Measurements from ENCODE around the gene RRP1B. TPM values are rescaled to one million over a fixed set of nuclear protein-coding genes. Genes with fewer than 3 reads are reported as not detected.

Gene RRP1B
- total RNA-seq, 1 experiment from 2014 or later = 30.7 TPM

DNA sequence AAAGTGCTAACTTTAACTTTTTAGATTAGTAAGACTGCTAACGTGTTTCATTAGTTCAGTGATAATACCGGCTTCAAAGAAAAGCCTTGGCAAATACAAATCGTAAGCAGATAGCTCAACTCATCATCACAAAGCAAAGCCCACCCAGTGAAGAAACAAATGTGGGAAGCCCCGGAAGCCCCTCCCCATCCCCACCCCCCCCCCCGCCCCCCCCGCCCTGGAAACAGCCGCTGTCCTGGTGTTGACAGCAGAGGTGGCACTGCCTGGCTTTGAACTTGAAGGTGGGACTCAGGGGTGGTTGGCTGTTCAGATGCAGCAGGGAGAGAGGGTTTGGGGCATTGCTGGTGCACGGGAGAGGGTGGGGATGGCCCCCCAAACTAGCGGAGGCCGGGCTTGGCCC is 73.7 kb downstream of the RRP1B start:
- no peak for ATAC-seq
- CTCF ChIA-PET = interaction anchor here (0.6 kb wide), 2 partner anchors 22 to 25 kb away, joined by 4 read pairs; no protein-coding TSS in a partner anchor
- in situ Hi-C loops (cut with HindIII; ENCODE audit: low pct_unique_long_range_greater_than_20kb, low sequenced_read_pairs) = no loop called here
- no peak for DNase-seq (ENCODE audit: low read depth, low spot score)
- H3K4me1 ChIP-seq (ENCODE audit: control insufficient read depth, insufficient read depth, low read length) = peaks cover 70% of the 10 kb centered on the region
- TF ChIP-seq, protein P1, sequence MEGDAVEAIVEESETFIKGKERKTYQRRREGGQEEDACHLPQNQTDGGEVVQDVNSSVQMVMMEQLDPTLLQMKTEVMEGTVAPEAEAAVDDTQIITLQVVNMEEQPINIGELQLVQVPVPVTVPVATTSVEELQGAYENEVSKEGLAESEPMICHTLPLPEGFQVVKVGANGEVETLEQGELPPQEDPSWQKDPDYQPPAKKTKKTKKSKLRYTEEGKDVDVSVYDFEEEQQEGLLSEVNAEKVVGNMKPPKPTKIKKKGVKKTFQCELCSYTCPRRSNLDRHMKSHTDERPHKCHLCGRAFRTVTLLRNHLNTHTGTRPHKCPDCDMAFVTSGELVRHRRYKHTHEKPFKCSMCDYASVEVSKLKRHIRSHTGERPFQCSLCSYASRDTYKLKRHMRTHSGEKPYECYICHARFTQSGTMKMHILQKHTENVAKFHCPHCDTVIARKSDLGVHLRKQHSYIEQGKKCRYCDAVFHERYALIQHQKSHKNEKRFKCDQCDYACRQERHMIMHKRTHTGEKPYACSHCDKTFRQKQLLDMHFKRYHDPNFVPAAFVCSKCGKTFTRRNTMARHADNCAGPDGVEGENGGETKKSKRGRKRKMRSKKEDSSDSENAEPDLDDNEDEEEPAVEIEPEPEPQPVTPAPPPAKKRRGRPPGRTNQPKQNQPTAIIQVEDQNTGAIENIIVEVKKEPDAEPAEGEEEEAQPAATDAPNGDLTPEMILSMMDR (IDR thresholded peaks at IDR 0.05) = no peak
- TF ChIP-seq, protein P2, sequence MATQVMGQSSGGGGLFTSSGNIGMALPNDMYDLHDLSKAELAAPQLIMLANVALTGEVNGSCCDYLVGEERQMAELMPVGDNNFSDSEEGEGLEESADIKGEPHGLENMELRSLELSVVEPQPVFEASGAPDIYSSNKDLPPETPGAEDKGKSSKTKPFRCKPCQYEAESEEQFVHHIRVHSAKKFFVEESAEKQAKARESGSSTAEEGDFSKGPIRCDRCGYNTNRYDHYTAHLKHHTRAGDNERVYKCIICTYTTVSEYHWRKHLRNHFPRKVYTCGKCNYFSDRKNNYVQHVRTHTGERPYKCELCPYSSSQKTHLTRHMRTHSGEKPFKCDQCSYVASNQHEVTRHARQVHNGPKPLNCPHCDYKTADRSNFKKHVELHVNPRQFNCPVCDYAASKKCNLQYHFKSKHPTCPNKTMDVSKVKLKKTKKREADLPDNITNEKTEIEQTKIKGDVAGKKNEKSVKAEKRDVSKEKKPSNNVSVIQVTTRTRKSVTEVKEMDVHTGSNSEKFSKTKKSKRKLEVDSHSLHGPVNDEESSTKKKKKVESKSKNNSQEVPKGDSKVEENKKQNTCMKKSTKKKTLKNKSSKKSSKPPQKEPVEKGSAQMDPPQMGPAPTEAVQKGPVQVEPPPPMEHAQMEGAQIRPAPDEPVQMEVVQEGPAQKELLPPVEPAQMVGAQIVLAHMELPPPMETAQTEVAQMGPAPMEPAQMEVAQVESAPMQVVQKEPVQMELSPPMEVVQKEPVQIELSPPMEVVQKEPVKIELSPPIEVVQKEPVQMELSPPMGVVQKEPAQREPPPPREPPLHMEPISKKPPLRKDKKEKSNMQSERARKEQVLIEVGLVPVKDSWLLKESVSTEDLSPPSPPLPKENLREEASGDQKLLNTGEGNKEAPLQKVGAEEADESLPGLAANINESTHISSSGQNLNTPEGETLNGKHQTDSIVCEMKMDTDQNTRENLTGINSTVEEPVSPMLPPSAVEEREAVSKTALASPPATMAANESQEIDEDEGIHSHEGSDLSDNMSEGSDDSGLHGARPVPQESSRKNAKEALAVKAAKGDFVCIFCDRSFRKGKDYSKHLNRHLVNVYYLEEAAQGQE (IDR thresholded peaks at IDR 0.05; ENCODE audit: insufficient read depth in 1 of 2, low read depth in 2 of 2, low read length in 1 of 2) = no peak
- no peak for TF ChIP-seq TCF7L2 (IDR thresholded peaks at IDR 0.05; ENCODE audit: low read depth, low read length)
- no peak for TF ChIP-seq SIN3A (IDR thresholded peaks at IDR 0.05; ENCODE audit: borderline replicate concordance, insufficient read depth, low read depth, low read length)
- TF ChIP-seq POLR2AphosphoS5 (IDR thresholded peaks at IDR 0.05; ENCODE audit: low read depth, low read length) = no peak
- intact Hi-C loops (cut with micrococcal nuclease; ENCODE audit: unreplicated experiment) = no loop called here
- no peaks in the 10 kb centered on the region for H3K36me3 ChIP-seq (ENCODE audit: control insufficient read depth, insufficient read depth, low read length)
- no peak overlapping the region for H3K4me3 ChIP-seq (ENCODE audit: low read depth in 2 of 2, low read length in 2 of 2)
- no peaks in the 10 kb centered on the region for H3K27me3 ChIP-seq (ENCODE audit: control insufficient read depth, insufficient read depth, low read length)
- POLR2A ChIA-PET = interaction anchor here (0.5 kb wide), 1 partner anchor 41 kb away, joined by 4 read pairs; no protein-coding TSS in a partner anchor
- BruUV-seq (replicated peaks) = no TSS peak
- H3K9me3 ChIP-seq (ENCODE audit: control insufficient read depth, insufficient read depth, low read depth, low read length) = no peaks in the 10 kb centered on the region
- H3K27ac ChIP-seq (ENCODE audit: low read length) = peak overlapping the region; percentile 86

DNA sequence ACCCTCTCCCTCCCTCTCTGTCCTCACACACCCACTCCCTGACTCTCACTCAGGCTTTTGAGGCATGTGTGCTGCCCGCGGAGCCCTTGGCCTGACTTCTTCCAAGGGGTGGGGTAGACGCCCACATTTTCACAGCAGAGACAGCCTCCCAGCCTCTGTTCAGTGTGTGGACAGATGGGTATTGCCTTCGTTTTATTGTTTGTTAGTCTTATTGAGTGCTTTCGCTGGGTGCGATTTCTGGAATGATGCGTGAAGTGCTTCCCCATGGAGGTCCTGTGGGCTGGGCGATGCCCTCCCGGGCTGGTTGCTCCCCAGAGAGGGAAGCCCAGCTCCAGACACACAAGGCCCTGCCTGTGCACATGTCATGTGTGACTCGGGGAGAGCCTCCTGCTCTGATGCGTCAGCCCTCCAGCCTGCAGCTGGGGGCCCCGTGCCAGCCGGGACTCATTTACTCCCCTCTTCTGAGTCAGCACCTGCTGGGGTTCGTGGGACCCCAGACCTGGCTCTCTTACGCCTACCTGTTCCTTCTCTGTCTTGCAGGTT is 74.2 kb downstream of the RRP1B start:
- no peaks in the 10 kb centered on the region for H3K9me3 ChIP-seq (ENCODE audit: control insufficient read depth, insufficient read depth, low read depth, low read length)
- intact Hi-C loops (cut with micrococcal nuclease; ENCODE audit: unreplicated experiment) = no loop called here
- in situ Hi-C loops (cut with HindIII; ENCODE audit: low pct_unique_long_range_greater_than_20kb, low sequenced_read_pairs) = no loop called here

More for the DNA sequence above, 74.2 kb downstream of the RRP1B start:
- ChIA-PET CTCF (no interaction called here), POLR2A (no interaction called here)
- BruUV-seq (replicated peaks) = no TSS peak
- Histone ChIP-seq H3K36me3 (ENCODE audit: control insufficient read depth, insufficient read depth, low read length) (no peaks in the 10 kb centered on the region), H3K27me3 (ENCODE audit: control insufficient read depth, insufficient read depth, low read length) (no peaks in the 10 kb centered on the region), H3K4me1 (ENCODE audit: control insufficient read depth, insufficient read depth, low read length) (peaks cover 69% of the 10 kb centered on the region), H3K27ac (ENCODE audit: low read length) (peak overlapping the region; percentile 63), H3K4me3 (ENCODE audit: low read depth in 2 of 2, low read length in 2 of 2) (no peak overlapping the region)
- DNase-seq (ENCODE audit: low read depth, low spot score) (no peak), ATAC-seq (no peak)
- TF ChIP-seq, protein P1 (IDR thresholded peaks at IDR 0.05) = no peak
- TF ChIP-seq, protein P2 (IDR thresholded peaks at IDR 0.05; ENCODE audit: insufficient read depth in 1 of 2, low read depth in 2 of 2, low read length in 1 of 2) = no peak
- TF ChIP-seq POLR2AphosphoS5 (IDR thresholded peaks at IDR 0.05; ENCODE audit: low read depth, low read length) = no peak
- no peak for TF ChIP-seq SIN3A (IDR thresholded peaks at IDR 0.05; ENCODE audit: borderline replicate concordance, insufficient read depth, low read depth, low read length)
- TF ChIP-seq TCF7L2 (IDR thresholded peaks at IDR 0.05; ENCODE audit: low read depth, low read length) = no peak

Data from Panc1 (cell line).